SK-N-SH treated with all-trans-retinoic acid at 6 μM for 48 hours (cell line): Measurements from ENCODE around the gene HPN.
"Not testable (repeated sequence)": the region's sequence is repeated elsewhere in the genome, so short reads cannot be mapped to it uniquely, and the experiment has no call there.

Experiments
- ARNTL ChIP-seq: fragments of 450-650 bp; formaldehyde crosslinking; IDR thresholded peaks from 2 replicates; pipeline ENCODE4 v1.5.0; 2020; ENCODE audit warnings: low read depth, mild to moderate bottlenecking, moderate library complexity, borderline replicate concordance
- CSDC2 ChIP-seq: fragments of 250-450 bp; sonication (Bioruptor Pico); IDR thresholded peaks from 2 replicates; pipeline ENCODE4 v1.5.0; 2020; ENCODE audit warnings: mild to moderate bottlenecking, moderate library complexity
- RARB ChIP-seq: fragments of 250-450 bp; sonication (Bioruptor Pico); IDR thresholded peaks from 2 replicates; pipeline ENCODE4 v1.8.0; 2021; ENCODE audit warnings: mild to moderate bottlenecking, moderate library complexity
- ZC3H10 ChIP-seq: fragments of 250-450 bp; sonication (Bioruptor Pico); IDR thresholded peaks from 2 replicates; pipeline ENCODE4 v1.5.1; 2021; ENCODE audit warnings: mild to moderate bottlenecking, moderate library complexity
- ZNF8 ChIP-seq: fragments of 450-650 bp; formaldehyde crosslinking; IDR thresholded peaks from 2 replicates; pipeline ENCODE4 v1.5.0; 2020; ENCODE audit warnings: mild to moderate bottlenecking, moderate library complexity

- not testable (repeated sequence) for TF ChIP-seq ZNF8; CSDC2; ZC3H10; ARNTL (CRISPR knock-in tag); RARB
Observed at GRCh38 chr19:35103614-35104013, 62.1 kb downstream of the HPN start.
